ENCODE data around the gene KCNQ1. TPM values are rescaled to one million over a fixed set of nuclear protein-coding genes. Genes with fewer than 3 reads are reported as not detected.

Gene KCNQ1
- total and polyA plus RNA-seq, 2 of the 13 experiments (the other 11 are each of a cell fraction or from before 2014, with no cell fraction given), result 0.02 to 0.08 TPM

- no peaks in the 10 kb centered on the region for H3K9me3 ChIP-seq (ENCODE audit: low read length)
- no peaks in the 10 kb centered on the region for H3K79me2 ChIP-seq (ENCODE audit: insufficient read depth, low read length)
- WGBS (ENCODE audit: low lambda C conversion rate), result 28% methylated on average over 9 of the region's 19 CpGs
- no peak overlapping the region for H2AFZ ChIP-seq (ENCODE audit: low read length)
- H3K36me3 ChIP-seq (replicated peaks in 1 of 2; ENCODE audit: control insufficient read depth in 1 of 2, insufficient read depth in 2 of 2, low read length in 2 of 2), result no peaks in the 10 kb centered on the region
- ChIA-PET CTCF (ENCODE audit: low intra/inter-chr PET ratio, low total read pairs) (interaction anchor here (0.8 to 3.6 kb wide), 7 partner anchors 11 to 255 kb away, joined by 3 to 87 read pairs (median 3); partner anchors contain the start of gene TSSC4), POLR2A (interaction anchor here (0.6 to 2.7 kb wide), 4 partner anchors 12 to 482 kb away, joined by 3 to 31 read pairs (median 6); partner anchors contain the start of gene TSSC4)
- intact Hi-C loops (cut with micrococcal nuclease; ENCODE audit: unreplicated experiment) (loop anchor here (5.0 kb wide), 1 partner anchor 224 kb away; no protein-coding TSS in a partner anchor), in situ Hi-C loops (cut with HindIII; ENCODE audit: extremely low pct_ligation_motif_present, low pct_unique_long_range_greater_than_20kb) (loop anchor here (10.0 kb wide), 1 partner anchor 273 kb away; the partner anchor contains the start of gene KCNQ1OT1)
- no TSS peak for BruUV-seq (replicated peaks)
- ATAC-seq (no peak), FAIRE-seq (no peak), DNase-seq (ENCODE audit: low spot score) (no peak)
- H3K4me2 ChIP-seq (ENCODE audit: low read depth, low read length), result peak overlapping the region; percentile 83
- no peak overlapping the region for H3K27ac ChIP-seq (ENCODE audit: extremely low read length, insufficient read depth, low read length)
- H3K4me1 ChIP-seq (ENCODE audit: insufficient read depth, low read length), result peaks cover 16% of the 10 kb centered on the region; the same call in 1 of the 2 replicates
- H3K27me3 ChIP-seq (ENCODE audit: control insufficient read depth in 1 of 2, insufficient read depth in 2 of 2, low read length in 2 of 2), result peaks cover 12 to 43% of the 10 kb centered on the region in 2 experiments
- peak overlapping the region in 1 of 3 experiments; percentile 53; a peak in 2 of 6 replicates for H3K4me3 ChIP-seq (replicated peaks in 1 of 3; ENCODE audit: insufficient read depth in 1 of 3, low read depth in 2 of 3, low read length in 3 of 3)
- no peaks in the 10 kb centered on the region for H4K20me1 ChIP-seq (ENCODE audit: insufficient read depth, low read length)
- H3K9ac ChIP-seq (ENCODE audit: insufficient read depth, low read depth, low read length), result no peak overlapping the region
- TF ChIP-seq ZNF768 (CRISPR knock-in tag; IDR thresholded peaks at IDR 0.05), result peak; percentile 81; the same call in 1 of the 2 replicates
- TF ChIP-seq SSRP1 (CRISPR knock-in tag; IDR thresholded peaks at IDR 0.05), result no peak
- no peak for TF ChIP-seq KLF9 (CRISPR knock-in tag; IDR thresholded peaks at IDR 0.05; ENCODE audit: low read depth)
- TF ChIP-seq ZNF605 (CRISPR knock-in tag; IDR thresholded peaks at IDR 0.05), result no peak
- no peak for TF ChIP-seq ZNF724P (CRISPR knock-in tag; IDR thresholded peaks at IDR 0.05; ENCODE audit: borderline replicate concordance)
- no peak for TF ChIP-seq SRSF4 (IDR thresholded peaks at IDR 0.05; ENCODE audit: low read depth, low read length, poor library complexity, severe bottlenecking)
- TF ChIP-seq, protein P1, sequence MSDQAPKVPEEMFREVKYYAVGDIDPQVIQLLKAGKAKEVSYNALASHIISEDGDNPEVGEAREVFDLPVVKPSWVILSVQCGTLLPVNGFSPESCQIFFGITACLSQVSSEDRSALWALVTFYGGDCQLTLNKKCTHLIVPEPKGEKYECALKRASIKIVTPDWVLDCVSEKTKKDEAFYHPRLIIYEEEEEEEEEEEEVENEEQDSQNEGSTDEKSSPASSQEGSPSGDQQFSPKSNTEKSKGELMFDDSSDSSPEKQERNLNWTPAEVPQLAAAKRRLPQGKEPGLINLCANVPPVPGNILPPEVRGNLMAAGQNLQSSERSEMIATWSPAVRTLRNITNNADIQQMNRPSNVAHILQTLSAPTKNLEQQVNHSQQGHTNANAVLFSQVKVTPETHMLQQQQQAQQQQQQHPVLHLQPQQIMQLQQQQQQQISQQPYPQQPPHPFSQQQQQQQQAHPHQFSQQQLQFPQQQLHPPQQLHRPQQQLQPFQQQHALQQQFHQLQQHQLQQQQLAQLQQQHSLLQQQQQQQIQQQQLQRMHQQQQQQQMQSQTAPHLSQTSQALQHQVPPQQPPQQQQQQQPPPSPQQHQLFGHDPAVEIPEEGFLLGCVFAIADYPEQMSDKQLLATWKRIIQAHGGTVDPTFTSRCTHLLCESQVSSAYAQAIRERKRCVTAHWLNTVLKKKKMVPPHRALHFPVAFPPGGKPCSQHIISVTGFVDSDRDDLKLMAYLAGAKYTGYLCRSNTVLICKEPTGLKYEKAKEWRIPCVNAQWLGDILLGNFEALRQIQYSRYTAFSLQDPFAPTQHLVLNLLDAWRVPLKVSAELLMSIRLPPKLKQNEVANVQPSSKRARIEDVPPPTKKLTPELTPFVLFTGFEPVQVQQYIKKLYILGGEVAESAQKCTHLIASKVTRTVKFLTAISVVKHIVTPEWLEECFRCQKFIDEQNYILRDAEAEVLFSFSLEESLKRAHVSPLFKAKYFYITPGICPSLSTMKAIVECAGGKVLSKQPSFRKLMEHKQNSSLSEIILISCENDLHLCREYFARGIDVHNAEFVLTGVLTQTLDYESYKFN (CRISPR knock-in tag; conservative IDR thresholded peaks at IDR 0.05), result no peak
- TF ChIP-seq, protein P2, sequence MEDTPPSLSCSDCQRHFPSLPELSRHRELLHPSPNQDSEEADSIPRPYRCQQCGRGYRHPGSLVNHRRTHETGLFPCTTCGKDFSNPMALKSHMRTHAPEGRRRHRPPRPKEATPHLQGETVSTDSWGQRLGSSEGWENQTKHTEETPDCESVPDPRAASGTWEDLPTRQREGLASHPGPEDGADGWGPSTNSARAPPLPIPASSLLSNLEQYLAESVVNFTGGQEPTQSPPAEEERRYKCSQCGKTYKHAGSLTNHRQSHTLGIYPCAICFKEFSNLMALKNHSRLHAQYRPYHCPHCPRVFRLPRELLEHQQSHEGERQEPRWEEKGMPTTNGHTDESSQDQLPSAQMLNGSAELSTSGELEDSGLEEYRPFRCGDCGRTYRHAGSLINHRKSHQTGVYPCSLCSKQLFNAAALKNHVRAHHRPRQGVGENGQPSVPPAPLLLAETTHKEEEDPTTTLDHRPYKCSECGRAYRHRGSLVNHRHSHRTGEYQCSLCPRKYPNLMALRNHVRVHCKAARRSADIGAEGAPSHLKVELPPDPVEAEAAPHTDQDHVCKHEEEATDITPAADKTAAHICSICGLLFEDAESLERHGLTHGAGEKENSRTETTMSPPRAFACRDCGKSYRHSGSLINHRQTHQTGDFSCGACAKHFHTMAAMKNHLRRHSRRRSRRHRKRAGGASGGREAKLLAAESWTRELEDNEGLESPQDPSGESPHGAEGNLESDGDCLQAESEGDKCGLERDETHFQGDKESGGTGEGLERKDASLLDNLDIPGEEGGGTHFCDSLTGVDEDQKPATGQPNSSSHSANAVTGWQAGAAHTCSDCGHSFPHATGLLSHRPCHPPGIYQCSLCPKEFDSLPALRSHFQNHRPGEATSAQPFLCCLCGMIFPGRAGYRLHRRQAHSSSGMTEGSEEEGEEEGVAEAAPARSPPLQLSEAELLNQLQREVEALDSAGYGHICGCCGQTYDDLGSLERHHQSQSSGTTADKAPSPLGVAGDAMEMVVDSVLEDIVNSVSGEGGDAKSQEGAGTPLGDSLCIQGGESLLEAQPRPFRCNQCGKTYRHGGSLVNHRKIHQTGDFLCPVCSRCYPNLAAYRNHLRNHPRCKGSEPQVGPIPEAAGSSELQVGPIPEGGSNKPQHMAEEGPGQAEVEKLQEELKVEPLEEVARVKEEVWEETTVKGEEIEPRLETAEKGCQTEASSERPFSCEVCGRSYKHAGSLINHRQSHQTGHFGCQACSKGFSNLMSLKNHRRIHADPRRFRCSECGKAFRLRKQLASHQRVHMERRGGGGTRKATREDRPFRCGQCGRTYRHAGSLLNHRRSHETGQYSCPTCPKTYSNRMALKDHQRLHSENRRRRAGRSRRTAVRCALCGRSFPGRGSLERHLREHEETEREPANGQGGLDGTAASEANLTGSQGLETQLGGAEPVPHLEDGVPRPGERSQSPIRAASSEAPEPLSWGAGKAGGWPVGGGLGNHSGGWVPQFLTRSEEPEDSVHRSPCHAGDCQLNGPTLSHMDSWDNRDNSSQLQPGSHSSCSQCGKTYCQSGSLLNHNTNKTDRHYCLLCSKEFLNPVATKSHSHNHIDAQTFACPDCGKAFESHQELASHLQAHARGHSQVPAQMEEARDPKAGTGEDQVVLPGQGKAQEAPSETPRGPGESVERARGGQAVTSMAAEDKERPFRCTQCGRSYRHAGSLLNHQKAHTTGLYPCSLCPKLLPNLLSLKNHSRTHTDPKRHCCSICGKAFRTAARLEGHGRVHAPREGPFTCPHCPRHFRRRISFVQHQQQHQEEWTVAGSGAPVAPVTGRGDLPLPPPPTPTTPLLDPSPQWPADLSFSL (CRISPR knock-in tag; IDR thresholded peaks at IDR 0.05), result no peak
- 0 out of 2 replicates have a peak, but pooled peaks have one; percentile 8 for TF ChIP-seq ZNF598 (CRISPR knock-in tag; IDR thresholded peaks at IDR 0.05; ENCODE audit: borderline replicate concordance)
- TF ChIP-seq ZNF704 (CRISPR knock-in tag; IDR thresholded peaks at IDR 0.05; ENCODE audit: borderline replicate concordance), result no peak
Measured at GRCh38 chr11:2421226-2421994, 23.4 kb upstream of the KCNQ1 start.

Measured in HepG2 (cell line).